HG02973 (cell line): Measurements from ENCODE around the gene NKX1-2.
A peak's percentile ranks its signal among the peaks of the same experiment; 100 is the strongest.
"Not testable (repeated sequence)": the region's sequence is repeated elsewhere in the genome, so short reads cannot be mapped to it uniquely, and the experiment has no call there.

Experiments used
- ATAC-seq: cut with Tn5 transposase; IDR thresholded peaks from one replicate; pipeline ENCODE4 v1.9.1; 2021; ENCODE audit warnings: moderate library complexity; ENCODE audit not compliant: unreplicated experiment

Gene NKX1-2

GRCh38 chr10:124453960-124454610 is 4.2 kb upstream of the NKX1-2 start:
- no peak for ATAC-seq

GRCh38 chr10:124451276-124451675 is 1.4 kb upstream of the NKX1-2 start:
- no peak for ATAC-seq

- ATAC-seq: no peak
These were observed 885 bp upstream of the NKX1-2 start for GRCh38 chr10:124450783-124451057.

- no peak for ATAC-seq
These were observed 444 bp downstream of the NKX1-2 start for GRCh38 chr10:124449170-124450011.

- no peak for ATAC-seq
These were observed 1.1 kb downstream of the NKX1-2 start for GRCh38 chr10:124448696-124449169.

GRCh38 chr10:124447751-124448466 is 1.9 kb downstream of the NKX1-2 start:
- ATAC-seq: no peak

GRCh38 chr10:124446830-124447750 is 2.7 kb downstream of the NKX1-2 start:
- no peak for ATAC-seq

- ATAC-seq: not testable (repeated sequence)
These were observed 8.1 kb downstream of the NKX1-2 start for GRCh38 chr10:124441694-124442093.

- peak; percentile 70 for ATAC-seq
These were observed 13.6 kb downstream of the NKX1-2 start for GRCh38 chr10:124436191-124436638.

GRCh38 chr10:124435683-124436082 is 14.2 kb downstream of the NKX1-2 start:
- not testable (repeated sequence) for ATAC-seq

- ATAC-seq: no peak
These were observed 16.4 kb downstream of the NKX1-2 start for GRCh38 chr10:124433461-124433860.

- ATAC-seq: no peak
These were observed 19.8 kb downstream of the NKX1-2 start for GRCh38 chr10:124430077-124430476.

GRCh38 chr10:124429576-124429975 is 20.3 kb downstream of the NKX1-2 start:
- ATAC-seq: no peak

GRCh38 chr10:124428207-124428777 is 21.5 kb downstream of the NKX1-2 start:
- no peak for ATAC-seq

GRCh38 chr10:124425227-124425962 is 24.4 kb downstream of the NKX1-2 start:
- ATAC-seq: no peak

GRCh38 chr10:124423813-124424212 is 26.0 kb downstream of the NKX1-2 start:
- no peak for ATAC-seq

GRCh38 chr10:124422742-124423141 is 27.1 kb downstream of the NKX1-2 start:
- no peak for ATAC-seq

- no peak for ATAC-seq
These were observed 29.6 kb downstream of the NKX1-2 start for GRCh38 chr10:124420254-124420653.

GRCh38 chr10:124419635-124420034 is 30.2 kb downstream of the NKX1-2 start:
- ATAC-seq: no peak
